ENCODE results near the gene KIF14. TPM values are rescaled to one million over a fixed set of nuclear protein-coding genes. Genes with fewer than 3 reads are reported as not detected.

Gene KIF14, protein sequence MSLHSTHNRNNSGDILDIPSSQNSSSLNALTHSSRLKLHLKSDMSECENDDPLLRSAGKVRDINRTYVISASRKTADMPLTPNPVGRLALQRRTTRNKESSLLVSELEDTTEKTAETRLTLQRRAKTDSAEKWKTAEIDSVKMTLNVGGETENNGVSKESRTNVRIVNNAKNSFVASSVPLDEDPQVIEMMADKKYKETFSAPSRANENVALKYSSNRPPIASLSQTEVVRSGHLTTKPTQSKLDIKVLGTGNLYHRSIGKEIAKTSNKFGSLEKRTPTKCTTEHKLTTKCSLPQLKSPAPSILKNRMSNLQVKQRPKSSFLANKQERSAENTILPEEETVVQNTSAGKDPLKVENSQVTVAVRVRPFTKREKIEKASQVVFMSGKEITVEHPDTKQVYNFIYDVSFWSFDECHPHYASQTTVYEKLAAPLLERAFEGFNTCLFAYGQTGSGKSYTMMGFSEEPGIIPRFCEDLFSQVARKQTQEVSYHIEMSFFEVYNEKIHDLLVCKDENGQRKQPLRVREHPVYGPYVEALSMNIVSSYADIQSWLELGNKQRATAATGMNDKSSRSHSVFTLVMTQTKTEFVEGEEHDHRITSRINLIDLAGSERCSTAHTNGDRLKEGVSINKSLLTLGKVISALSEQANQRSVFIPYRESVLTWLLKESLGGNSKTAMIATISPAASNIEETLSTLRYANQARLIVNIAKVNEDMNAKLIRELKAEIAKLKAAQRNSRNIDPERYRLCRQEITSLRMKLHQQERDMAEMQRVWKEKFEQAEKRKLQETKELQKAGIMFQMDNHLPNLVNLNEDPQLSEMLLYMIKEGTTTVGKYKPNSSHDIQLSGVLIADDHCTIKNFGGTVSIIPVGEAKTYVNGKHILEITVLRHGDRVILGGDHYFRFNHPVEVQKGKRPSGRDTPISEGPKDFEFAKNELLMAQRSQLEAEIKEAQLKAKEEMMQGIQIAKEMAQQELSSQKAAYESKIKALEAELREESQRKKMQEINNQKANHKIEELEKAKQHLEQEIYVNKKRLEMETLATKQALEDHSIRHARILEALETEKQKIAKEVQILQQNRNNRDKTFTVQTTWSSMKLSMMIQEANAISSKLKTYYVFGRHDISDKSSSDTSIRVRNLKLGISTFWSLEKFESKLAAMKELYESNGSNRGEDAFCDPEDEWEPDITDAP (N-terminal part only)
- under 1 TPM in 3 of 4 donors, not detected in 1; under 0.01 to 0.28 (median 0.27) TPM for total RNA-seq
- polyA plus RNA-seq, result 1 to 10 TPM in 1 of 3 donors, under 1 TPM in 1, not detected in 1; 0.46 to 2.0 TPM

DNA sequence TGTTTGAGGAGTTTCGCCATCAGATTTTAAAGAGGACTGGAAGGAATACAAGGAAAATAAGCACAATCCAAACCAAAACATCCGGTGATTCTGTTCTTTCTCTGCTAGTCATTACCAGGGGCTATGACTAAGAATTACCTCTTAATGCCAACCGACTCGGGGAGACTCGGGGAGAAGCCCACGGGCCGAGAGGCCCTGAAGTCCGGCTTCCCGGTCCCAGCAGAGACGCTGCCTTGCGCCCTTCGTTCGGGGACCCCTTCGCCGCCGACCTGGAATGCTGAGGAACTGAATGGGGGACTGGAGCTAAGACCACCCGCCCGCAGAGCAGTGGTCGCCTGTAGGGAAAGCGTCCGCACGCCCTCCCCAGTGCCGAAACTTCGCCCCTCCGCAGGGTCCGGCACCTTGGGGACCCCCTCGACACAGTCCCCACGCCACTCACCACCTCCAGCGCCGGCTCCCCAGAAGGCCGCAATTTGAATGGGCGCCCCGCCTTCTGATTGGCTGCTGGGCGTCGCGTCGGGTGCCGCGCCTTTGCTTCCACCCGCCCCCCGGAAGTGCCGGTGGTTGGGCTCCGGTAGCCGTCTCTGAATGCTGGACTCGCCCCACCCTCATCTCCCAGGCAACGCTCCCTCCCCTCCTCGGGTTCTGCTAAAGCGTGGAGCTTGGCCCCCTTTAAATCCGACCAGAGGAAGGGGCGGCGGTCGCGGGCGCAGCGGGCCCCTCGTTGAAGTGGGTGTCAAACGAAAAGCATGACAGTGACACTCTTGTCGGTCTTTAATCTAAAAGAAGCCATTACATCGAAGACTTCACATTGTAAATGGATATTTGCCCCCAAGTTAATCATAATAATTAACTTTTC, at the start of gene KIF14:
Gene KIF14, minus strand, starts transcription at position 479 of the 859 bp plus-strand sequence. CDS start 2,028 bp downstream, outside the sequence.
- Histone ChIP-seq H3K36me3 (no peaks in the 10 kb centered on the region), H3K27ac (peak within 1 kb of the TSS; percentile 37 to 66 (median 50)), H3K9me3 (no peaks in the 10 kb centered on the region), H3K4me3 (peak within 1 kb of the TSS; percentile 45 to 65 (median 60)), H3K27me3 (no peaks in the 10 kb centered on the region), H3K4me1 (peaks cover 0 to 19% (median 8%) of the 10 kb centered on the region in 4 donors)
- peak; percentile 95 for DNase-seq
- no peak for TF ChIP-seq POLR2A (IDR thresholded peaks at IDR 0.05)
- TF ChIP-seq, protein P1, sequence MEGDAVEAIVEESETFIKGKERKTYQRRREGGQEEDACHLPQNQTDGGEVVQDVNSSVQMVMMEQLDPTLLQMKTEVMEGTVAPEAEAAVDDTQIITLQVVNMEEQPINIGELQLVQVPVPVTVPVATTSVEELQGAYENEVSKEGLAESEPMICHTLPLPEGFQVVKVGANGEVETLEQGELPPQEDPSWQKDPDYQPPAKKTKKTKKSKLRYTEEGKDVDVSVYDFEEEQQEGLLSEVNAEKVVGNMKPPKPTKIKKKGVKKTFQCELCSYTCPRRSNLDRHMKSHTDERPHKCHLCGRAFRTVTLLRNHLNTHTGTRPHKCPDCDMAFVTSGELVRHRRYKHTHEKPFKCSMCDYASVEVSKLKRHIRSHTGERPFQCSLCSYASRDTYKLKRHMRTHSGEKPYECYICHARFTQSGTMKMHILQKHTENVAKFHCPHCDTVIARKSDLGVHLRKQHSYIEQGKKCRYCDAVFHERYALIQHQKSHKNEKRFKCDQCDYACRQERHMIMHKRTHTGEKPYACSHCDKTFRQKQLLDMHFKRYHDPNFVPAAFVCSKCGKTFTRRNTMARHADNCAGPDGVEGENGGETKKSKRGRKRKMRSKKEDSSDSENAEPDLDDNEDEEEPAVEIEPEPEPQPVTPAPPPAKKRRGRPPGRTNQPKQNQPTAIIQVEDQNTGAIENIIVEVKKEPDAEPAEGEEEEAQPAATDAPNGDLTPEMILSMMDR (IDR thresholded peaks at IDR 0.05), result no peak
- peak in 1 of 4 donors; percentile 47 for TF ChIP-seq POLR2AphosphoS5 (IDR thresholded peaks at IDR 0.05)
- TF ChIP-seq EP300 (IDR thresholded peaks at IDR 0.05), result no peak
- intact Hi-C loops (cut with DNase I), result loop anchor here (1.0 to 10.0 kb wide), 4 partner anchors 50 to 214 kb away; partner anchors contain the start of gene CAMSAP2
- 0 to 1% methylated on average over 59 of the region's 59 CpGs for WGBS, 2 donors

DNA sequence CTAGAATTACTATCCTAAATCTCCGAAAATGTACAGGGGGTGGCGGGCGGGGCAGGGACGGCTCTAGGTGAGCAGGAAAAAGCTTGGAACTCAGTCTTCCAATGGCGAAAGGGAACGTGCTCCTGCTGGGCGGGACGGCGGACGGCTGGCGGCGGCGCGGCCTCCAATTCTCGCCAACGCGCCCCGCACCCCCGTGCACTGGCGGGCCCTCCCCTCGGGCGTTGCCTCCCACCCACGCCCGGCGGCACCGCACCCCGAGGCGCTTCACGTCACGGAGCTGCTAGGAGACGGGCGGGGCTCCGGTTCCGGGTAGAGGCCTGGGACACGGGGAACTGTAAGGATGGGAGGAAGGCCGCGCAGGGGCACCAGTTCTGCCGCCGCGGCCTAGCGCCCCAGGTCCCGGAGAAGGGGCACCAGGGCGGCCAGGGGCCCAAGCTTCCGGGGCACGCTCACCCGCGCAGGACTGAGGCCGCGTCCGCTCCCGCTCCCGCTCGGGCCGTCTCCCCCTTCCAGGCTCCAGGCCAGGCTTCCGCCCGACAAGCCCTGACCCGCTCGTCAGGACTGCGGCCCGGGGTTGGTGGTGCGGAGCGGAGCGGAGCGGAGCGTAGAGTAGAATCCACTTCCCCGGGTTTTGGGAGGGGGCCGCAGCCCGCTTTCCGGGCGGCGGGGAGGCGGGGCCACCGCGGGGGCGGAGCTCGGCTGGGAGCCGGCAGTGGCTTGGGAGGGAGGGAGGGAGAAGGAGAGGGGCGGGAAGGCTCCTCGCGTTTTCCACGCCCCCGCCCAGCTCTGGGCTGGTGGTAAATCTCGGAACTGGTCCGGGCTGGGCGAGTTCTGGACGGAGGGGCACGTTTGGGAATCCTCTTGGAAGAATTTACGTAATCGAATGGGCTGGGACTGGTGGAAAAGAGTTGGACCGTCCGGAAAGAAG, 49.0 kb upstream of the KIF14 start, which contains the start of gene DDX59:
Gene DDX59, minus strand, starts transcription at position 594 of the 928 bp plus-strand sequence. CDS start 3,167 bp downstream, outside the sequence.
- TF ChIP-seq POLR2AphosphoS5 (IDR thresholded peaks at IDR 0.05) (peak; percentile 88 to 94 (median 90)), POLR2A (IDR thresholded peaks at IDR 0.05) (peak; percentile 83 to 87), EP300 (IDR thresholded peaks at IDR 0.05) (peak; percentile 3 to 69 (median 40))
- TF ChIP-seq, protein P1 (IDR thresholded peaks at IDR 0.05), result no peak

DNA sequence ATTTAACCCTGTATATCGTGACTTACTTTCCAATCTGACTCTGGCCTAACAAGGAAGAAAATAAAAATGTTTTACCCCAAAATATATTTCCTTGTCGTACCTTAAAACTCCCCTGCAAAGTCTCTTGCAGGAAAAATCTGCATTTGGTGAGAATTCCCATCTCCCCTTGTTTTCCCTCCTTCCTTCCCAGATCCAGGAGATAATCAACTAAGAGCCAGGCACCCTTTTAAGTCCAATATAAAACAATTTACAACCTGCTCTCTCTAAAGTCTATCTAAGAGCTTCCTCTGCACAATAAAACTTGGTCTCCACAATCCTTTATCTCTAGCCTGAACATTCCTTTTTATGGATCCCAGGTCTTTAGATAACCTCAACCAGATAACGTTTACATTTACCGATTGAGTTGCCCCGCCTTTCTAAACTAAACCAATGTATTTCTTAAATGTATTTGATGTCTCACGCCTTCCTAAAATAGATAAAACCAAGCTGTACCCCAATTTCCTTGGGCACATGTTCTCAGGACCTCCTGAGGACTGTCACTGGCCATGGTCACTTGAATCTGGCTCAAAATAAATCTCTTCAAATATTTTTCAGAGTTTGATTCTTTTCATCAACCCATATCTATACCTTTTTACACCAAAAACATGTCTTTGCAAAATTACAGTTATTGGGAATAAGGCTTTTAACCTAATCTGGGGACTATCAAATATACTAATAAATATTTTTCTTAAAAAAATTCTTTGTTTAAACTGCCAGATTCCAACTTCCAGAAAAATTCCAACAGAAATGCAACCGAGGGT, 48.2 kb upstream of the KIF14 start:
- Histone ChIP-seq H3K4me1 (peaks cover 6 to 30% (median 27%) of the 10 kb centered on the region in 4 donors), H3K36me3 (peaks cover 0 to 20% (median 4%) of the 10 kb centered on the region in 4 donors), H3K4me3 (peak overlapping the region; percentile 67 to 99 (median 79)), H3K9me3 (no peaks in the 10 kb centered on the region), H3K27ac (peak overlapping the region; percentile 95 to 100 (median 98)), H3K27me3 (no peaks in the 10 kb centered on the region)
- WGBS, 2 donors, result 9 to 32% methylated on average over 7 of the region's 7 CpGs
- intact Hi-C loops (cut with DNase I), result no loop called here
- TF ChIP-seq, protein P1 (IDR thresholded peaks at IDR 0.05), result no peak
- TF ChIP-seq POLR2A (IDR thresholded peaks at IDR 0.05), result no peak
- TF ChIP-seq POLR2AphosphoS5 (IDR thresholded peaks at IDR 0.05), result no peak
- TF ChIP-seq EP300 (IDR thresholded peaks at IDR 0.05), result no peak
- DNase-seq, result no peak

More for the DNA sequence above, 49.0 kb upstream of the KIF14 start, which contains the start of gene DDX59:
- H3K9me3 ChIP-seq, result no peaks in the 10 kb centered on the region
- peak; percentile 98 for DNase-seq
- peaks cover 0 to 14% (median 4%) of the 10 kb centered on the region in 4 donors for H3K36me3 ChIP-seq
- H3K27me3 ChIP-seq, result no peaks in the 10 kb centered on the region
- WGBS, 2 donors, result 0 to 1% methylated on average over 91 of the region's 91 CpGs
- H3K27ac ChIP-seq, result peak within 1 kb of the TSS; percentile 95 to 100 (median 98)
- intact Hi-C loops (cut with DNase I), result loop anchor here (1.0 to 2.0 kb wide), 3 partner anchors 49 to 133 kb away; partner anchors contain the start of gene KIF14
- peaks cover 6 to 27% (median 26%) of the 10 kb centered on the region in 4 donors for H3K4me1 ChIP-seq
- H3K4me3 ChIP-seq, result peak within 1 kb of the TSS; percentile 67 to 99 (median 79)

All from sigmoid colon (tissue), 7 donors.